NCI-H2227 (cell line): ENCODE measurements around the gene PAX9.

Source experiments
- DNase-seq: peaks from one replicate; lab custom pipeline; 2025; ENCODE audit not compliant: unreplicated experiment; lab: John Stamatoyannopoulos, UW

The PAX9 gene

DNA sequence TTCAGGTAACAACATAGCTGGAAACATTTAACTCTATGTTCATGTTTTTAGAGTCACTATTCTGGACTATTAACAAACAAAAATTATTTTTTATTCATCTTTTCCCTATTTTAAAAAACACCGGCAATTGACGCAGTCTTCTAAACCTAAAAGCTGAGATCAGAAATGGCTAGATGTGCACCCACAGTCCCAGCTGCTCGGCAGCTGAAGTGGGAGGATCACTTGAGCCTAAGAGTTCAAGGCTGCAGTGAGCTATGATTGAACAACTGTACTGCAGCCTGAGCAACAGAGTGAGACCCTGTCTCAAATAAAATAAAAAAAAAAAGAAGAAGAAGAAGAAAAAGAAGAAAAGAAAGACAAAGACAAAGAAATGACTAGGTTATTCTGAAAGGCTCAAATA is 64.5 kb downstream of the PAX9 start:
- no peak for DNase-seq
